ENCODE measurements around the gene GGTA1. TPM values are rescaled to one million over a fixed set of nuclear protein-coding genes. Genes with fewer than 3 reads are reported as not detected.

Gene GGTA1
- total RNA-seq, 1 experiment from 2014 or later = not detected

DNA sequence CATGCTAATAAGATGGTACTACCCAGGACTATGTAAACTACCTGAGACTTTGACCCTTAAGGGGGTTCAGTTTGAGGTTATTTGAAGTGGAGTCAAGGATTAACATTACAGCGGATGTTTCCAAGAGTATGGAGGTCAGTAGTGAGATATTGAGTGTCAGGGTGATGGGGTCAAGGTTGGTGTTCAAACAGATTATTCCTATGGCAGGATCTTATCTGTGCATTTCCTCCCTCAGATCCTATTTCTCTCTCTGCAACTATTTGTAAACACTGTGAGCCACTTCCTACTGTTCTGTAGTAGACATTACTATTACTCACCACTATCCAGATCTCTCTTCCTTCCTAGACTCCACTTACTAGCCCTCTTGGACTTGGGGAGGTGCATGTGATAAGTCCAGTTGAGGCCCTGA is 75.6 kb downstream of the GGTA1 start:
- CTCF ChIA-PET = no interaction called here
- no peak for ATAC-seq
- Mint-ChIP-seq H3K27ac (no peak overlapping the region), H3K4me3 (no peak overlapping the region), H3K4me1 (peaks cover 3% of the 10 kb centered on the region), H3K27me3 (ENCODE audit: low read depth) (peaks cover 3% of the 10 kb centered on the region), H3K9me3 (peaks cover 28% of the 10 kb centered on the region), H3K36me3 (peaks cover 11% of the 10 kb centered on the region; the same call in 1 of the 2 replicates)
- no peak for DNase-seq (ENCODE audit: low spot score)
- POLR2A ChIA-PET = no interaction called here
- no peak for TF ChIP-seq JUN (CRISPR knock-in tag; IDR thresholded peaks at IDR 0.05)
- TF ChIP-seq IRF2 (CRISPR knock-in tag; IDR thresholded peaks at IDR 0.05; ENCODE audit: borderline replicate concordance, low read depth) = no peak
- no peak for TF ChIP-seq ZNF263 (CRISPR knock-in tag; IDR thresholded peaks at IDR 0.05; ENCODE audit: low read depth)
- TF ChIP-seq CREM (CRISPR knock-in tag; IDR thresholded peaks at IDR 0.05) = no peak
- no peak for TF ChIP-seq NR1H2 (CRISPR knock-in tag; IDR thresholded peaks at IDR 0.05)
- TF ChIP-seq, protein P1, sequence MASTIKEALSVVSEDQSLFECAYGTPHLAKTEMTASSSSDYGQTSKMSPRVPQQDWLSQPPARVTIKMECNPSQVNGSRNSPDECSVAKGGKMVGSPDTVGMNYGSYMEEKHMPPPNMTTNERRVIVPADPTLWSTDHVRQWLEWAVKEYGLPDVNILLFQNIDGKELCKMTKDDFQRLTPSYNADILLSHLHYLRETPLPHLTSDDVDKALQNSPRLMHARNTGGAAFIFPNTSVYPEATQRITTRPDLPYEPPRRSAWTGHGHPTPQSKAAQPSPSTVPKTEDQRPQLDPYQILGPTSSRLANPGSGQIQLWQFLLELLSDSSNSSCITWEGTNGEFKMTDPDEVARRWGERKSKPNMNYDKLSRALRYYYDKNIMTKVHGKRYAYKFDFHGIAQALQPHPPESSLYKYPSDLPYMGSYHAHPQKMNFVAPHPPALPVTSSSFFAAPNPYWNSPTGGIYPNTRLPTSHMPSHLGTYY (CRISPR knock-in tag; IDR thresholded peaks at IDR 0.05) = no peak
- TF ChIP-seq, protein P2, sequence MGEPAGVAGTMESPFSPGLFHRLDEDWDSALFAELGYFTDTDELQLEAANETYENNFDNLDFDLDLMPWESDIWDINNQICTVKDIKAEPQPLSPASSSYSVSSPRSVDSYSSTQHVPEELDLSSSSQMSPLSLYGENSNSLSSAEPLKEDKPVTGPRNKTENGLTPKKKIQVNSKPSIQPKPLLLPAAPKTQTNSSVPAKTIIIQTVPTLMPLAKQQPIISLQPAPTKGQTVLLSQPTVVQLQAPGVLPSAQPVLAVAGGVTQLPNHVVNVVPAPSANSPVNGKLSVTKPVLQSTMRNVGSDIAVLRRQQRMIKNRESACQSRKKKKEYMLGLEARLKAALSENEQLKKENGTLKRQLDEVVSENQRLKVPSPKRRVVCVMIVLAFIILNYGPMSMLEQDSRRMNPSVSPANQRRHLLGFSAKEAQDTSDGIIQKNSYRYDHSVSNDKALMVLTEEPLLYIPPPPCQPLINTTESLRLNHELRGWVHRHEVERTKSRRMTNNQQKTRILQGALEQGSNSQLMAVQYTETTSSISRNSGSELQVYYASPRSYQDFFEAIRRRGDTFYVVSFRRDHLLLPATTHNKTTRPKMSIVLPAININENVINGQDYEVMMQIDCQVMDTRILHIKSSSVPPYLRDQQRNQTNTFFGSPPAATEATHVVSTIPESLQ (CRISPR knock-in tag; IDR thresholded peaks at IDR 0.05) = no peak
- no peak for TF ChIP-seq ETV6 (CRISPR knock-in tag; IDR thresholded peaks at IDR 0.05)
- TF ChIP-seq, protein P3, sequence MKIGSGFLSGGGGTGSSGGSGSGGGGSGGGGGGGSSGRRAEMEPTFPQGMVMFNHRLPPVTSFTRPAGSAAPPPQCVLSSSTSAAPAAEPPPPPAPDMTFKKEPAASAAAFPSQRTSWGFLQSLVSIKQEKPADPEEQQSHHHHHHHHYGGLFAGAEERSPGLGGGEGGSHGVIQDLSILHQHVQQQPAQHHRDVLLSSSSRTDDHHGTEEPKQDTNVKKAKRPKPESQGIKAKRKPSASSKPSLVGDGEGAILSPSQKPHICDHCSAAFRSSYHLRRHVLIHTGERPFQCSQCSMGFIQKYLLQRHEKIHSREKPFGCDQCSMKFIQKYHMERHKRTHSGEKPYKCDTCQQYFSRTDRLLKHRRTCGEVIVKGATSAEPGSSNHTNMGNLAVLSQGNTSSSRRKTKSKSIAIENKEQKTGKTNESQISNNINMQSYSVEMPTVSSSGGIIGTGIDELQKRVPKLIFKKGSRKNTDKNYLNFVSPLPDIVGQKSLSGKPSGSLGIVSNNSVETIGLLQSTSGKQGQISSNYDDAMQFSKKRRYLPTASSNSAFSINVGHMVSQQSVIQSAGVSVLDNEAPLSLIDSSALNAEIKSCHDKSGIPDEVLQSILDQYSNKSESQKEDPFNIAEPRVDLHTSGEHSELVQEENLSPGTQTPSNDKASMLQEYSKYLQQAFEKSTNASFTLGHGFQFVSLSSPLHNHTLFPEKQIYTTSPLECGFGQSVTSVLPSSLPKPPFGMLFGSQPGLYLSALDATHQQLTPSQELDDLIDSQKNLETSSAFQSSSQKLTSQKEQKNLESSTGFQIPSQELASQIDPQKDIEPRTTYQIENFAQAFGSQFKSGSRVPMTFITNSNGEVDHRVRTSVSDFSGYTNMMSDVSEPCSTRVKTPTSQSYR (CRISPR knock-in tag; IDR thresholded peaks at IDR 0.05) = no peak
- no peak for TF ChIP-seq TP53 (CRISPR knock-in tag; IDR thresholded peaks at IDR 0.05)
- TF ChIP-seq, protein P4, sequence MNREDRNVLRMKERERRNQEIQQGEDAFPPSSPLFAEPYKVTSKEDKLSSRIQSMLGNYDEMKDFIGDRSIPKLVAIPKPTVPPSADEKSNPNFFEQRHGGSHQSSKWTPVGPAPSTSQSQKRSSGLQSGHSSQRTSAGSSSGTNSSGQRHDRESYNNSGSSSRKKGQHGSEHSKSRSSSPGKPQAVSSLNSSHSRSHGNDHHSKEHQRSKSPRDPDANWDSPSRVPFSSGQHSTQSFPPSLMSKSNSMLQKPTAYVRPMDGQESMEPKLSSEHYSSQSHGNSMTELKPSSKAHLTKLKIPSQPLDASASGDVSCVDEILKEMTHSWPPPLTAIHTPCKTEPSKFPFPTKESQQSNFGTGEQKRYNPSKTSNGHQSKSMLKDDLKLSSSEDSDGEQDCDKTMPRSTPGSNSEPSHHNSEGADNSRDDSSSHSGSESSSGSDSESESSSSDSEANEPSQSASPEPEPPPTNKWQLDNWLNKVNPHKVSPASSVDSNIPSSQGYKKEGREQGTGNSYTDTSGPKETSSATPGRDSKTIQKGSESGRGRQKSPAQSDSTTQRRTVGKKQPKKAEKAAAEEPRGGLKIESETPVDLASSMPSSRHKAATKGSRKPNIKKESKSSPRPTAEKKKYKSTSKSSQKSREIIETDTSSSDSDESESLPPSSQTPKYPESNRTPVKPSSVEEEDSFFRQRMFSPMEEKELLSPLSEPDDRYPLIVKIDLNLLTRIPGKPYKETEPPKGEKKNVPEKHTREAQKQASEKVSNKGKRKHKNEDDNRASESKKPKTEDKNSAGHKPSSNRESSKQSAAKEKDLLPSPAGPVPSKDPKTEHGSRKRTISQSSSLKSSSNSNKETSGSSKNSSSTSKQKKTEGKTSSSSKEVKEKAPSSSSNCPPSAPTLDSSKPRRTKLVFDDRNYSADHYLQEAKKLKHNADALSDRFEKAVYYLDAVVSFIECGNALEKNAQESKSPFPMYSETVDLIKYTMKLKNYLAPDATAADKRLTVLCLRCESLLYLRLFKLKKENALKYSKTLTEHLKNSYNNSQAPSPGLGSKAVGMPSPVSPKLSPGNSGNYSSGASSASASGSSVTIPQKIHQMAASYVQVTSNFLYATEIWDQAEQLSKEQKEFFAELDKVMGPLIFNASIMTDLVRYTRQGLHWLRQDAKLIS (CRISPR knock-in tag; IDR thresholded peaks at IDR 0.05; ENCODE audit: borderline replicate concordance) = no peak
- no peak for TF ChIP-seq TCF7 (CRISPR knock-in tag; IDR thresholded peaks at IDR 0.05; ENCODE audit: low read depth)
- TF ChIP-seq, protein P5, sequence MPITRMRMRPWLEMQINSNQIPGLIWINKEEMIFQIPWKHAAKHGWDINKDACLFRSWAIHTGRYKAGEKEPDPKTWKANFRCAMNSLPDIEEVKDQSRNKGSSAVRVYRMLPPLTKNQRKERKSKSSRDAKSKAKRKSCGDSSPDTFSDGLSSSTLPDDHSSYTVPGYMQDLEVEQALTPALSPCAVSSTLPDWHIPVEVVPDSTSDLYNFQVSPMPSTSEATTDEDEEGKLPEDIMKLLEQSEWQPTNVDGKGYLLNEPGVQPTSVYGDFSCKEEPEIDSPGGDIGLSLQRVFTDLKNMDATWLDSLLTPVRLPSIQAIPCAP (CRISPR knock-in tag; IDR thresholded peaks at IDR 0.05) = no peak
- no peak for TF ChIP-seq NFE2L1 (CRISPR knock-in tag; IDR thresholded peaks at IDR 0.05)
- TF ChIP-seq, protein P6, sequence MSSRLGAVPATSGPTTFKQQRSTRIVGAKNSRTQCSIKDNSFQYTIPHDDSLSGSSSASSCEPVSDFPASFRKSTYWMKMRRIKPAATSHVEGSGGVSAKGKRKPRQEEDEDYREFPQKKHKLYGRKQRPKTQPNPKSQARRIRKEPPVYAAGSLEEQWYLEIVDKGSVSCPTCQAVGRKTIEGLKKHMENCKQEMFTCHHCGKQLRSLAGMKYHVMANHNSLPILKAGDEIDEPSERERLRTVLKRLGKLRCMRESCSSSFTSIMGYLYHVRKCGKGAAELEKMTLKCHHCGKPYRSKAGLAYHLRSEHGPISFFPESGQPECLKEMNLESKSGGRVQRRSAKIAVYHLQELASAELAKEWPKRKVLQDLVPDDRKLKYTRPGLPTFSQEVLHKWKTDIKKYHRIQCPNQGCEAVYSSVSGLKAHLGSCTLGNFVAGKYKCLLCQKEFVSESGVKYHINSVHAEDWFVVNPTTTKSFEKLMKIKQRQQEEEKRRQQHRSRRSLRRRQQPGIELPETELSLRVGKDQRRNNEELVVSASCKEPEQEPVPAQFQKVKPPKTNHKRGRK (CRISPR knock-in tag; IDR thresholded peaks at IDR 0.05; ENCODE audit: borderline replicate concordance) = no peak
- TF ChIP-seq, protein P7, sequence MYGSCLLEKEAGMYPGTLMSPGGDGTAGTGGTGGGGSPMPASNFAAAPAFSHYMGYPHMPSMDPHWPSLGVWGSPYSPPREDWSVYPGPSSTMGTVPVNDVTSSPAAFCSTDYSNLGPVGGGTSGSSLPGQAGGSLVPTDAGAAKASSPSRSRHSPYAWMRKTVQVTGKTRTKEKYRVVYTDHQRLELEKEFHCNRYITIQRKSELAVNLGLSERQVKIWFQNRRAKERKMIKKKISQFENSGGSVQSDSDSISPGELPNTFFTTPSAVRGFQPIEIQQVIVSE (CRISPR knock-in tag; IDR thresholded peaks at IDR 0.05; ENCODE audit: borderline replicate concordance) = no peak
- TF ChIP-seq, protein P8, sequence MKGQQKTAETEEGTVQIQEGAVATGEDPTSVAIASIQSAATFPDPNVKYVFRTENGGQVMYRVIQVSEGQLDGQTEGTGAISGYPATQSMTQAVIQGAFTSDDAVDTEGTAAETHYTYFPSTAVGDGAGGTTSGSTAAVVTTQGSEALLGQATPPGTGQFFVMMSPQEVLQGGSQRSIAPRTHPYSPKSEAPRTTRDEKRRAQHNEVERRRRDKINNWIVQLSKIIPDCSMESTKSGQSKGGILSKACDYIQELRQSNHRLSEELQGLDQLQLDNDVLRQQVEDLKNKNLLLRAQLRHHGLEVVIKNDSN (CRISPR knock-in tag; IDR thresholded peaks at IDR 0.05) = no peak
